HEK293T (cell line): ENCODE results near the gene TAP1.

ENCODE experiments used
- CTCF ChIA-PET: fragments of 350-600 bp; formaldehyde crosslinking; extraction: SDS; loops from one replicate; lab custom pipeline; 2021; ENCODE audit warnings: antibody characterized with exemption, inconsistent platforms; lab: Yijun Ruan, JAX
- POLR2A ChIA-PET: fragments of 350-600 bp; formaldehyde crosslinking; extraction: SDS; loops from one replicate; lab custom pipeline; 2020; ENCODE audit warnings: antibody characterized with exemption, inconsistent platforms; lab: Yijun Ruan, JAX
- DNase-seq: peaks from one replicate; pipeline ENCODE4 v3.0.0; 2012; ENCODE audit warnings: mixed read lengths; ENCODE audit errors: extremely low spot score
- ARNT ChIP-seq: fragments of 450-650 bp; IDR thresholded peaks from 2 replicates; pipeline ENCODE4 v1.6.1; 2017; ENCODE audit warnings: mild to moderate bottlenecking
- BHLHE40 ChIP-seq: fragments of 450-650 bp; IDR thresholded peaks from 2 replicates; pipeline ENCODE4 v1.6.1; 2016; ENCODE audit warnings: mild to moderate bottlenecking, moderate library complexity, borderline replicate concordance
- CTBP1 ChIP-seq: fragments of 450-650 bp; IDR thresholded peaks from 2 replicates; pipeline ENCODE4 v1.6.1; 2016; ENCODE audit warnings: borderline replicate concordance
- ELF4 ChIP-seq: fragments of 450-650 bp; IDR thresholded peaks from 2 replicates; pipeline ENCODE4 v1.6.1; 2017; ENCODE audit warnings: antibody characterized with exemption
- FOXA1 ChIP-seq: fragments of 450-650 bp; IDR thresholded peaks from 2 replicates; pipeline ENCODE4 v1.6.1; 2016; ENCODE audit warnings: mild to moderate bottlenecking
- FOXK2 ChIP-seq: fragments of 450-650 bp; IDR thresholded peaks from 2 replicates; pipeline ENCODE4 v1.6.1; 2016; ENCODE audit warnings: mild to moderate bottlenecking
- FOXM1 ChIP-seq: fragments of 450-650 bp; IDR thresholded peaks from 2 replicates; pipeline ENCODE4 v1.6.1; 2017; ENCODE audit warnings: mild to moderate bottlenecking, borderline replicate concordance
- HDGF ChIP-seq: fragments of 450-650 bp; IDR thresholded peaks from 2 replicates; pipeline ENCODE4 v1.6.1; 2017; ENCODE audit warnings: antibody characterized with exemption, borderline replicate concordance
- L3MBTL2 ChIP-seq: fragments of 450-650 bp; conservative IDR thresholded peaks from 2 replicates; pipeline ENCODE4 v1.6.1; 2016; ENCODE audit warnings: mild to moderate bottlenecking
- LEF1 ChIP-seq: fragments of 450-650 bp; IDR thresholded peaks from 2 replicates; pipeline ENCODE4 v1.6.1; 2017; ENCODE audit warnings: mild to moderate bottlenecking, borderline replicate concordance
- PKNOX1 ChIP-seq: fragments of 450-650 bp; IDR thresholded peaks from 2 replicates; pipeline ENCODE4 v1.6.1; 2016
- SP1 ChIP-seq: fragments of 450-650 bp; IDR thresholded peaks from 2 replicates; pipeline ENCODE4 v1.6.1; 2017
- SUZ12 ChIP-seq: fragments of 450-650 bp; IDR thresholded peaks from 2 replicates; pipeline ENCODE4 v1.6.1; 2016; ENCODE audit warnings: mild to moderate bottlenecking
- TARDBP ChIP-seq: fragments of 450-650 bp; IDR thresholded peaks from 2 replicates; pipeline ENCODE4 v1.6.1; 2016
- ZNF384 ChIP-seq: fragments of 450-650 bp; IDR thresholded peaks from 2 replicates; pipeline ENCODE4 v1.6.1; 2016

Gene TAP1

DNA sequence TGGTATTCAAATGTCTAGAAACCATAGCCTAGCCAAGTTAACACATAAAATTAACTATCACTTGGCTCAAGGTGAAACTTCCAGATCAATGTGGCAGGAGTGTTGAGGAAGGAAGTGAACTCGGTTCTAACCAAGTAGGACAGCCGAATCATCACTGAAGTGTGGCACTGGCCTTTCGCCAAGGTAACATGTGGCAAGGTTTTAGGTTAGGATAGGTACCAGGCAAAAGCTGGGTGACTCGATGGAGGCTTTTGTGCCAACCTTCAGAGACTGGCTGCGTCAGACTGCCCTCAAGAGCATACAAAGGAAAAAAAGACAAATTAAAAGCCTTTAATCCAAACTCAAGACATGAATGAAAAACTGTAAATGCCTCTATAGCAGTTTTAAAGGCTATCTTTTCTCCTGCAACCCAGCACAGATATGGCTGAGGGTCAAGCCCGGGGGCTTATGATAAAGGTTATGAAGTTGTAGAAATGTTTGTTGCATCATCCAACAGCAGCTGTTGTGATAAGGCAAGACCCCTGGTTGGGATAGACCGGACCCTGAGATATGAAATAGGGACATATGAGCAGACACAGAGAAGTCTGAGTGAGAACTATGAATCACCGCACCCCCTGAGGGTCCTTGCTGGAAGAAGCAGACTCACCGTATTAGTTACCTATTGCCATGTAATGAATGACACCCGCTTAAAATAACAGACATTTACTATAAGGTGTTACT, 12.4 kb upstream of the TAP1 start:
- no peak for DNase-seq
- ChIA-PET POLR2A (no interaction called here), CTCF (no interaction called here)
- no peak for TF ChIP-seq PKNOX1
- no peak for TF ChIP-seq TARDBP
- no peak for TF ChIP-seq LEF1
- no peak for TF ChIP-seq ELF4
- TF ChIP-seq HDGF = no peak
- TF ChIP-seq ZNF384 = no peak
- TF ChIP-seq CTBP1 = no peak
- no peak for TF ChIP-seq FOXK2
- no peak for TF ChIP-seq FOXM1
- TF ChIP-seq L3MBTL2 = no peak
- TF ChIP-seq ARNT = no peak
- no peak for TF ChIP-seq SUZ12
- no peak for TF ChIP-seq SP1

- POLR2A ChIA-PET = interaction anchor here (2.3 kb wide), 1 partner anchor 24 kb away, joined by 10 read pairs; the partner anchor contains the start of gene TAP2
Observed at GRCh38 chr6:32862725-32863124, 9.2 kb upstream of the TAP1 start.

DNA sequence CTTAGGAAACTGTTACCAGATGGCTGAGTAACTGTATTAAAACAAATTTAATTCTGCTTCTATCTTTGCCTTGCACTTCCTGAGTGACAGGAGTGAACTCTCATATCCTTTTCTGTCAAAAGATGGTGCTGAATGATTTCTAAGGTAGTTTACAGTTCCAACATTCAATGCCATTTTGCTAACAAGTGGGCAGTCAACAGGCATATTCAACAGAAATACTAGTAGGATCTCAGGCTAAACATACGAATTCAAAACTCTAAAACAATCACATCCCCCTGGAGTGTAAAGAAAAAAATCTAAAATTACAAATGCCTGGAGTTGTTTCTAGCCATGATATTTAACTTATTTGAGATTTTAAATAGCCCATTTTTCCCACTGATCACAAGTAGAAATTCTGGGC, 7.2 kb upstream of the TAP1 start:
- TF ChIP-seq BHLHE40 = no peak
- no peak for TF ChIP-seq SP1
- no peak for TF ChIP-seq PKNOX1
- TF ChIP-seq FOXA1 = no peak
- TF ChIP-seq ZNF384 = no peak
- DNase-seq = no peak
- ChIA-PET POLR2A (interaction anchor here (1.3 kb wide), 1 partner anchor 22 kb away, joined by 3 read pairs; the partner anchor contains the start of gene TAP2), CTCF (interaction anchor here (0.8 to 1.2 kb wide), 2 partner anchors 22 to 75 kb away, joined by 3 to 7 read pairs; partner anchors contain the start of gene TAP2)

More at GRCh38 chr6:32862725-32863124, 9.2 kb upstream of the TAP1 start:
- CTCF ChIA-PET = interaction anchor here (2.2 kb wide), 1 partner anchor 24 kb away, joined by 7 read pairs; the partner anchor contains the start of gene TAP2
- TF ChIP-seq FOXA1 (no peak), CTBP1 (no peak), TARDBP (no peak), L3MBTL2 (no peak)
- DNase-seq = no peak

DNA sequence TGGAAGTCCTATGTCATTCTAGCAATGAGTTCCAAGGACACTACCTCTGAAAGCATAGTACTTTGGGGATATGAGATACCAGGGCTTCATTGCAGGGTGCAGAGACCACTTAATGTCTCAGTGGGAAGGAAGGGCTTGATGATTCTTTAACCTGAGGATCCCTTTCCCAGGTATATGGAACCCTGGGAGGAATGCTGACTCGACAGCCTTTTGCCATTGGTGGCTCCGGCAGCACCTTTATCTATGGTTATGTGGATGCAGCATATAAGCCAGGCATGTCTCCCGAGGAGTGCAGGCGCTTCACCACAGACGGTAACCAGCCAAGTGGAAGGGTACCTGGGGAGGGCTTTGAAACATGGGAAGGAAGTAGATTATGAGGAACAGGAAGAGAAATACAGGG, 4.7 kb upstream of the TAP1 start:
- DNase-seq = no peak
- ChIA-PET CTCF (interaction anchor here (2.9 to 3.6 kb wide), 2 partner anchors 10 to 20 kb away, joined by 13 to 18 read pairs; partner anchors contain the start of gene TAP2), POLR2A (interaction anchor here (1.1 kb wide), 1 partner anchor 112 kb away, joined by 3 read pairs; no protein-coding TSS in a partner anchor)
- TF ChIP-seq ELF4 = no peak
- no peak for TF ChIP-seq FOXM1
- TF ChIP-seq SUZ12 = no peak
- no peak for TF ChIP-seq FOXK2

DNA sequence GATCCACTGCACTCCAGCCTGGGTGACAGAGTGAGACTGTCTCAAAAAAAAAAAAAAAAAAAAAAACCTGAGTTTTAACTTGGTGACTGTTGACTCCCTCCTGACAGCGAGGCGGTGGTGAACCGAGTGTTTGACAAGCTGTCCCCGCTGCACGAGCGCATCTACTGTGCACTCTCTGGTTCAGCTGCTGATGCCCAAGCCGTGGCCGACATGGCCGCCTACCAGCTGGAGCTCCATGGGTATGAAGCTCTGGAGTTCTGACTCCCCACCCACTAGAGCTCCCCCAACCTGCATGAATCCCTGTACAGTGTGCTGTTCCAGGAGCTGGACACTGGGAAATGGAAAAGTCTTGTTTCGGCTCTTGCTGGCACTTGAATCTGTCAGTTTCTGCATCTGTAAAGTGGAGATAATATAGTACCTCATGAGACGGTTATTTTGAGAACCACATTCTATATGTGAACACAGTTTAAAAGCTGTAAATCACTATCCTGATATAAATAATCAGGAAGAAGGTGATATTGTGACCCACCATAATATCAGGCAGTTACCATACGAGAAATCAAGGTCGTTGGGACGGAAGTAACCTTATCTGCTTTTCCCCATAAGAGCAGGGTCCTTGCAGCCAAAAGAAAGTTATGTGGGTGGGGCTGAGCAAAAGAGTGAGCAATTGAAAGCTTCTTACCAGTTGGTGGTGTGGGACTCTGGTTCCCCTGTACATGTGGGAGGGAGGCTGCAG, 3.8 kb upstream of the TAP1 start:
- ChIA-PET CTCF (interaction anchor here (0.9 to 3.6 kb wide), 3 partner anchors 11 to 128 kb away, joined by 6 to 18 read pairs (median 13); partner anchors contain the start of gene TAP2), POLR2A (interaction anchor here (0.7 to 5.3 kb wide), 4 partner anchors 19 to 115 kb away, joined by 3 to 54 read pairs (median 3); partner anchors contain the start of gene TAP2)
- no peak for DNase-seq
- TF ChIP-seq PKNOX1 (no peak), SP1 (no peak), FOXM1 (no peak), LEF1 (no peak), ZNF384 (no peak), TARDBP (no peak), BHLHE40 (no peak), ARNT (no peak), ELF4 (no peak)

DNA sequence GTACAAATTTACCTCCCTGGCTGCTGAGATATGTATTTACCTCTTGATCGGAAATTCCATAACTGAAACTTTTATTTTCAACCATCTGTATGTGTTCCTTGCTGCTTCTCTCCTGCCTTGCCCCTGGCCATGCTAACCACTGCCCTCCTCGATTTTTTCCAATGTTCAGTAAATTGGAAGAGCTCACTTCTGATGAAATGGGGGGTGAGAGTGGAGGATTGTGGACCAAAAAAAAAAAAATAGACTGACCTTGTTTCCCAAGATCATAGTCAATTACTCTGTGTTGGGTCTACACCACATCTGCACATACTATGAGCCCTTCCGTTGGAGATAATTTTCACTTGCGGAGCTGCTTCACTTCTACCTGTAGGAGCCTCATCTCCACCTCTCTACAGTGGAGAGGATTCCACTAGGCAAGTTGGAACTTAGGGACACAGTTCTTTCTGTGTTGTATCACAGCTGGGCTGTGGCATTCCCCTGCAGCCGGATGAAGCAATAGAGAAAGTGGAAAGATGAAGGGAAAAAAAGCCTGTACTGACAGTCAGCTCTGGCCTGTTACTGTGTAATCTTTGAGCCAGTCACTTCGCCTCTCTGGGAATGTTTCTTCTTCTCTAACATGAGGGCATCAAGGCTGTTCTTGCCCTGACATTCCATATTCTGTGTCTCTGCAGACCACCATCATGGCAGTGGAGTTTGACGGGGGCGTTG, 2.1 kb upstream of the TAP1 start:
- ChIA-PET CTCF (interaction anchor here (0.7 to 3.9 kb wide), 2 partner anchors 17 to 112 kb away, joined by 3 to 41 read pairs; partner anchors contain the start of gene TAP2), POLR2A (interaction anchor here (2.2 to 5.3 kb wide), 3 partner anchors 11 to 30 kb away, joined by 4 to 54 read pairs (median 17); partner anchors contain the start of genes PSMB8 and TAP2)
- no peak for DNase-seq
- TF ChIP-seq FOXA1 = no peak
- TF ChIP-seq ARNT = no peak
- no peak for TF ChIP-seq BHLHE40
- no peak for TF ChIP-seq TARDBP
- no peak for TF ChIP-seq SUZ12
- no peak for TF ChIP-seq CTBP1
- no peak for TF ChIP-seq ELF4
- TF ChIP-seq PKNOX1 = no peak
- TF ChIP-seq FOXM1 = no peak
- no peak for TF ChIP-seq SP1
- no peak for TF ChIP-seq ZNF384
- no peak for TF ChIP-seq LEF1
- no peak for TF ChIP-seq FOXK2
